Fibroblast of skin of left quadriceps (primary cell): Measurements from ENCODE around the gene CDRT15L2.
"Not testable (repeated sequence)": the region's sequence is repeated elsewhere in the genome, so short reads cannot be mapped to it uniquely, and the experiment has no call there.

Experiments used
- DNase-seq, 2 experiments: peaks; one replicate each; pipeline ENCODE4 v3.0.0-alpha.2; 2013; ENCODE audit warnings: low read depth in 2 of 2

The CDRT15L2 gene

DNA sequence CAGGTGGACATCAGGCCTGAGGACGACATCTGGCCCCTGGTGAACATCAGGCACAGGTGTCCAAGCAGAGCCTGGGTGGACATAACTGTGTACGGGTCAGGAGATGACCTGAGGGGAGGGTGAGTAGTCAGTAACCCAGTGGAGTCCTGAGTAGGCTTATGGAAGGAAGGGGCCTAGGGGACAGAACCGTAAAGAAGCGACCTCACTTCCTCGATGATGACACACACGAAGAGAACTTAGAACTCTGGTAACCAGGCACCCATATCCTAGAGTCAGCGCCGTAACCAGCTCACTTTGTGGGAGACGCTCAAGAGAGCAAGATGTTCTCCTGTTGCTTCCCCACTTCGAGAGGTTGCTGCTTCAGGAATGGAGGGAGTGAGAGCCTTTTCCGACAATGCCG lies at the start of gene CDRT15L2:
CDRT15L2 (plus strand) TSS at position 301 of the 400 bp plus-strand sequence; CDS start at position 321, 20 bp downstream.
- not testable (repeated sequence) for DNase-seq

DNA sequence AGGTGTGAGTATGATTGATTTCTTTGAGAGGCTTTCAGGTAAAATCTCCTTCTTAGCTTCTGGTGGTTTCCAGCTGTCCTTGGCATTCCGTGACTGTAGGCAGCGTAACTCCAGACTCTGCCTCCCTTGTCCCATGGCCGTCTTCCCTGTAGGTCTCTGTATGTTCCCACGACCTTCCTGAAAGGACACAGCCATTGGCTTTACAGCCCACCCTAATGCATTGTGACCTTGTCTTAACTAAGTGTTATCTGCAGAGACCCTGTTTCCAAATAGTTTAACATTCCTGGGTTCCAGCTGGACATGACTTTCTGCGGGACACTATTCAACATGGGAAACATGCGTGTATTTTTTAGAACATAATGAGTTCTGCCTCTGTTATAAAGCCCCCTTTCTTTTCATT lies 49.4 kb upstream of the CDRT15L2 start:
- not testable (repeated sequence) for DNase-seq

DNA sequence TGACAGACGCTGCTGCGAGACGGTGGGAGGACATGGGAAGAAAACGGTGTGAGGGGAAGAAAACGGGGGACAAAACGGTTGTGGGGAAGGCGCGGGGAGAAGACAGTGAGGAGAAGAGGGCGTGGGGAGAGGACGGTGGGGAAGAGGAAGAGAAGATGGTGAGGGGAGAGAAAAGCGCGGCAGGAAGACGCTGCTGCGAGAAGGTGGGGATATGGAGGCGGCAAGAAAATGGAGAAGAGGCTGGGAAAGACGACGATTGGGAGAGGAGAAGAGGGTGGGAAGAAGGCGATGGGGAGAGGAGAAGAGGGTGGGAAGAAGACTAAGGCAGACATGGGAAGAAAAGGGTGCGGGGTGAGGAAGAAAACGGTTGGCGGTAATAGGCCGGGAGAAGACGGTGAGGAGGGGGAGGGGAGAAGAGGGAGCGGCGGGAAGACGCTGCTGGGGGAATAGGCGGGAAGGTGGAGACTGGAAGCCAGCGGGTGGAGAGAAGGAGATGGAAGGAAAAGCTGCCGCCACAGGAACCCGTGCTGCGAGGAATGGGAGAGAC lies 46.9 kb upstream of the CDRT15L2 start:
- DNase-seq: not testable (repeated sequence)

DNA sequence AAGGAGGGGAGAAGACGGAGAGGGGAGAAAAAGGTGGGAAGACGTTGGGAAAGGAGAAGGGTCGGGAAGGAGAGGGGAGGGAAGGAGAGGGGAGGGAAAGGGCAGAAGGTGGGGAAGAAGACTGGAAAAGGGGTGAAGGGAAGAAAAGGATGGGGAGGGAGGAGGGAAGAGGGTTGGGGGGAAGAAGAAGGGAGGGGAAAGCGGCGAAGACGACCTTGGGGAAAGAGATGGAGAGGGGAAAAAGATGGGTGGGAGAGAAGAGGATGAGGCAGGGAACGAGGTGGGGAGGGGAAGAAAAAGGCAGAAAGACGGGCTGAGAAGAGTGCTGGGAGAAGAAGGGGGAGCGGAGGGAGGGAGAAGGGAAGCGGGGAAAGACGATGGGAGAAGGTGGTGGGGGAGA lies 46.3 kb upstream of the CDRT15L2 start:
- not testable (repeated sequence) for DNase-seq

DNA sequence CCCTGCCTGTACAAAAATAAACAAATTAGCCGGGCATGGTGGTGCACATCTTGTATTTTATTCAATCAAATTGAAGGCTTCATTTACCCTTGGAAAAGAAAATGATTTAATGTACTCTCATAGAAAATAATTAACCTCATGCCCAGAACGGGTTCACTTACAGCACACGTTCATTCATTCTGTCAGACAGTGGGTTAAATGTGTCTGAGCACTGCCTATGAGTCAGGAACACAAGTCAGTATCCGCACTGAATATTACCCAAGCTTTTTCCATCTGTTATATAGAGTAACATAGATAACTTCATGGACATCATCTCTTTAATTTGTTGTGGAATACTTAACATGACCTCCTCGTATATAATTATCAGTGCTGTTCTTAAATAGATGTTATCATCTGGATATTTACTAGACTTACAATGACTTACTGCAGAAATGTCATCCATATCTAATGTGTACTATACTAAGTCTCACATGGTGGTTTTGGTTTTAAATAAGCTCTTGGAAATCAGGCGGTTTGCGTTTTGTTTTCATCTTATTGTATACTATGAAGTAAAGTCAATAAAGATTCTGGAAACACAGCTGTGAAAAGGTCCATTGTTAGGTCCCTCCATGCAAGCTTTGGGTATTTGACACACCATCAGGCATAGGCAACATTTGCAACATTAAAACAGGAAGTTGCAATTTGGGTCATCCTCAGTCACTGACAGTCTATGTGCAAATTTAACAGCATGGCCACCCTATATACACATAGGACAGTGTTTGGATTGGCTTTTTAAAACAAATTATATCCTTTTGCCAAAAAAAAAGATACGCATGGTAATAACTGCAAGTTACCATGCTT lies 44.6 kb upstream of the CDRT15L2 start:
- not testable (repeated sequence) for DNase-seq

DNA sequence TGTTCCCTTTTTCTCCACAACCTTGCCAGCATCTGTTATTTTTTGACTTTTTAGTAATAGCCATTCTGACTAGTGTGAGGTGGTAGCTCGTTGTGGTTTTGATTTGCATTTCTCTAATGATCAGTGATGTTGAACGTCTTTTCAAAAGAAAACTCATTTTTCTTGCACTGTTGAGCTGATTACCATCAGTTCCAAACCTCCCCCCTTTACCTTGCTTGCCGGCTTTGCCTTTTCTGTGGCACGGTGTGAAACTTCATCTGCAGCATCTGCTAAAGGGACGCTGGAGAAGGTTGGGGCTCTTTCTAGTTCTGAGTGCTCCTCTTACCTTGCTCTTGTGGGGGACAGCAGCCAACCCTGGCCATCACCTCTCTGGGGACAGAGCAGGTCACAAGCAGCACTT lies 39.1 kb upstream of the CDRT15L2 start:
- not testable (repeated sequence) for DNase-seq

DNA sequence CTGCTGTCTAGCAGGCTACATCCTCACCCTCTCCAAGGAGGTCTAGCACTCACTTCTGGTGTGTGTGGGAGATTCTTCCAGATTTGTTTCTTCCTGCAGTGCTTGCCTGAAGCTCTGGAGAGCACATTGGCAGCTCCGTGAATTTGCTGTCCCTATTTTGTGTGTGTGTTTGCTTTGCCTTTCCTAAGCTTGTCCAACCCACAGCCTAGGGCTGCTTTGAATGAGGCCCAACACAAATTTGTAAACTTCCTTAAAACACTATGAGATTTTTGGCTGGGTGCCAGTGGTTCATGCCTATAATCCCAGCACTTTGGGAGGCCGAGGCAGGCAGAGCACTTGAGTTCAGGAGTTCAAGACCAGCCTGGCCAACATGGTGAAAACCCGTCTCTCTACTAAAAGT lies 38.7 kb upstream of the CDRT15L2 start:
- not testable (repeated sequence) for DNase-seq

DNA sequence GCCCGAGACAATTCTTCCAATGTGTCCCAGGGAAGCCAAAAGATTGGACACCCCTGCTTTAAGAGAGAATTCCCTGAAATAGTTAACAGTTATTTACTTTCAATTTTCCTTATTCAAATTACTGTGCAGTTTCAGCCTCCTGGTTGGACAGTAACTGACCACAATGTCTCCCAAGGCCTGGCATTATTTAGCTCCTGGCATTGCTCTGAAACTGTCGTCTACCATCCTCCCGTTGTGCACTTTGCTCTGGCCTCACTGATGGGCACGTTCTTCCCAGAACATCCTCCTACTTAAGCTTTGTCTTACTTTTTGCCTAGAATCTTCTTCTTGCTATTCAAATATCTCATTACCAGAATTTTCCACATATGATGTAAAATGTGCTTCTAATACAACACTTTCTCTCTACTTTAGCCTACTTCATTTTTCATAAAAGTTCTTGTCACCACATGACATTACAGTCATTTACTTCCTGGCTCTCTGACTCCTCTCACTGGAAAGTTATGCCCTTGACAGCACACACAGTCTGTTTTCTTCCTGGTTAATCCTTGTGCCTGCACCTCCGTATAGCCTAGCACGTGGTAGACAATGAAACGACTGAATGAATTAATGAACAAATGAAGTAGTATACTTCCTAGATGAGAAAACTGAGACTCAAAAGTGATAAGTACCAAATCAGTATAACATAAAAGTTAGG lies 37.5 kb upstream of the CDRT15L2 start:
- not testable (repeated sequence) for DNase-seq

DNA sequence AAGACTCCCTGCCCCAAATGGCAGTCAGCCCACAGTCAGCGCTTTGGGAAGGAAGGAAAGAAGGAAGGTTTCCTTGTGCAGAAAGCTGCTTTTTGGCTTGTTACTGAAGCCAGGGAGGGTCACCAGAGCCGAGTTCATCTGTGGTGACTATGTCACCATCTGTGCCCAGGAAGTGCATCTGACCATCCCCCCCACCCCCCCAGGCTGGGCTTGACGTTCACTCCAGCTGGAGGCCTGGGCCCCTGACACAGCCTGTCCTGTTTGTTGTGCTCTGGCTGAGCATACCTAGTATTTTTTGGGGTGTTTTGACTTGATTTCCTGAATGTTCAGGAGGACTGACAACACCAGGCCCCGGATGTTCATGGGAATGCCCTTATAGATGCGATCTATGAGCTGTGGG lies 31.6 kb upstream of the CDRT15L2 start:
- DNase-seq: not testable (repeated sequence)

DNA sequence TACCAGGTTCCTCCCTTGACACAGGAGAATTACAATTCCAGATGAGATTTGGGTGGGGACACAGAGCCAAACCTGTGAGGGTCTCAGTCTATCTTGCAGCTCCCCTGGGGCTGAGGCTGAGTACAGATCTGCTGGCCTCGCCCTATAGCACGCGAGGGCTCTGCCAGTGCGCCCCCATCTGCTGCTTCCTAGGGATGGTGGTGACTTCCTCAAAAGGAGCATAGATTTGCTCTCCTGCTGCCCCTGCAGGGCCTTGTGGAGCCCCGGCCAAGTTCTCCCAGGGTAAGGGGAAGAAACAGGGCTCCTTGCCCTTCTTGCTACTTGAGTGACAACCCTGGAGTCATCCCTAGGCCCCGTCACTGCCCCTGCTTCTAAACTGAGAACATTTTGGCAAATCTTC lies 26.6 kb upstream of the CDRT15L2 start:
- DNase-seq: not testable (repeated sequence)

DNA sequence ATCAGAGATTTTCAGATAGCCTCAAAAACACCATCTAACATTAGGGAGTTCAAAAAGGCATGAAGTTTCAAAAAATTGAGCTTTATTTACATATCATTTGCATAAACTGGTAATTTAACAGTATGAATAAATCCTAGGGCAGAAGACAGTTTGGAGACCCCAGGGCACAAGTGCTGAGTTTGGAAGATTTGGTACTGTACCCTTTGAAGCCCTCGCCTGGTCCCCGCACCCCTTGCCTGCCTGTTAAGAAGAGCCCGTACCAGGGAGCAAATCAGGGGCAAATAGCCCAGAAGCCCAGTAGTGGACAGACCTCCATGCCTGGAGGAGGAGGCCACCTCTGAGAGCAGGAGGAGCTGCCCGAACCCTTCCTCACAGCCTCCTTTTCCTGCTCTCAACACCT lies 24.8 kb upstream of the CDRT15L2 start:
- not testable (repeated sequence) for DNase-seq

DNA sequence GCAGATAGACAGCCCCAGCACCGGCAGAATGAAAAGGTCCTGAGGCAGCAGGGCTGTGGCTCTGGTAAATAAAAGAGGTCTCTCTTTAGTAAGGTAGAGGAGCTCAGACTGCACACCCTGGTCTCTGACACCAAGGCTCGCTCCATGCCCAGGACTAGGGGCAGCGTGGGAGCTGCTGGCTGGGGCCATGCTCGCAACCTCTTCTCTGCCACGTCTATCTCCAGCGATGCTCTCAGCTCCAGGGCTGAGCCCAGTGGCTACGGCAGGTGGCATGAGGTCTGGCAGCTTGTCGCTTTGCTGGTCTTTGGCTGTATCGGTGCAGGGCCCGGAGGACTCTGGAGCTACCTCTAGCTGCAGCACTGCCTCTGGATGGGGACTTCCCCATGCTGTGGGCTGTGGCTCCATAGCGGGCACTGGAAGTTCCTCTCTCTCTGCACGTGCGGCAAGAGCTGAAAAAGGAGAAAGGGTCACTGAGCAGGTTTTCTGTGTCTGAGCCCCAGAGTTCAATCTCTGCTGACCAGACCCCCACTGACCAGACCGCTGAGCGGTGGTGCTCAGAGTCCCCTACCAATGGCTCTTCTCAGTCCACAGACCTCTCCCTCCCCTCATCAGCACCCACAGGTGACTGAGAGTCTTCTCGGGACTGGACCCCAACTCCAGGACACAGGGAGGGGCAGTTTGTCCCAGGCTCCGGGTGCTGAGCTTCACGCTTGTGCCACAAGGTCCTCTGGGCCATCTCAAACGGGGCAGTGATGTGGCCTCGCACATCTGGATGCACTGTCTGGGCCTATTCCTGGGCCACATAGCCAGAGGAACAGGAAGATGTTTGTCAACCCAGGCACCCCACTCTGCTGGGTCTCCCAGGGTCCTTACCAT lies 24.2 kb upstream of the CDRT15L2 start:
- not testable (repeated sequence) for DNase-seq

DNA sequence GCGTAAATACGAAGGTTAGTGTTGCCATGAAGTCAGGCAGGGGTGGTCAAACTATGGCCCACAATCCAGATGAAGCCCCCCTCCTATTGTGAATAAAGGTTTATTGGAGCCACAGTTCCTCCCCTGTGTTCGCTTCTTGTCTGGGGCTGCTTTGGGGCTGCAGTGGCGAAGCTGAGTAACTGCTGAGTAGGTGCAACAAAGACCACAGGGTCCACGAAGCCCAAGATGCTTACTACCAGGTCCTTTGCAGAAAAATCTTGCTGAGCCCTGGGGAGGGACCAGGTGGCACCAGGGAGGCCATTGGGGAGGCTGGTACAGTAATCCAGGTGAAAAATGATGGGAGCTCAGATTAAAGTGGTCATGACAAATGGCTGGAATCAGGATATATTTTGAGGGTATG lies 21.4 kb upstream of the CDRT15L2 start:
- DNase-seq: not testable (repeated sequence)

DNA sequence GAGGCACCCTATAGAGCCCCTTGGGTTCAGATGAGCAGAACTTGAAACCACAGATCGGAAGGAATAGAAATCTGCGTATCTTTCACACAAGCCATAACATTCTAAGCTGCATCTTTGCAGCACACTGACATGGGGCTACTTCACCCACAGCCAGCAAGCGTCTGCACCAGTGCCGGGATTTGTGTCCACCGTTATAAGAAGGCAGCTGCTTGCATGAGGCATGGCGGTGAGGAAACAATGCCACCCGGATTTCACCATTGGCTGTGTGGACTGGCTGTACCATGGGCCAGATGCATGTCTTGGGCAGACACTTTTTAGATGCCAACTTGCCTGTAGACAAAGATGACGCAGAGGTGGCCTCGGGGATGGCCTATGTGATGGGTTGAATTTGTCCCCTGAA lies 20.5 kb upstream of the CDRT15L2 start:
- DNase-seq: not testable (repeated sequence)

DNA sequence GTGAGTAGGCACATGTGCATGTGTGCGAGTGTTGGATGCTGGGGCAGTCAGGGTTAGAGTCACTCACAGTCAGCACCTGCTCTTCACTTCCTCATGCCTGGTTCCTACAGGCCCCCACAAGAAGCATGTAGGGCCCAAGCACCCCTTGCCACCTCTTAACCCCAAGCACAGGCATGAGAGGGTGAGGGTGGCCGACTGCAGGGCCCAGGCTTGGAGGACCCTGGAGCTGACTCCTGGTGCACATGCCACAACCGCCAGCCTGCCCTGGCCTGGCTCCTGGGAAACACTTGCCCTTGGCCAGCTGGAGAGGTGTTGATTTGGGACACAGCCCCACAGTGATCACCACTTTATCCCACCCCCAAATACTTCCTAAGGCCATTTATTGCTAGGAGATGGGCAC lies 16.9 kb upstream of the CDRT15L2 start:
- no peak for DNase-seq

DNA sequence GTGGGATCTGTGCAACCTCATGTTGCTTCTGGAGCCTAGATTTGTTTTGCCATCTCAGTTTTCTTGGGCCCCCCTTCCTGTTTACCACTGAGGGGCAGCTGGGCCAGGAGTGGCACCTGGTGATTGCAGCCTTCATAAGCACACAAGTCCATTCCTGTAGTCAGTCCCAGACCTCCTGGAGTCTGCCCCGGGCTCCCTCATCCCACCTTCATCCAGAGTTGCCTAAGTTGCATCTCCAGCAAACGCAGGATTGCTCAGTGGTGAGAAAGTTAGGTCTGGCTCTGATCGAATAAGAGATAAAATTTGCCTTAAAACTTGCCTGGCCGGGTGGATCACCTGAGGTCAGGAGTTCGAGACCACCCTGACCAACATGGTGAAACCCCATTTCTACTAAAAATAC lies 14.3 kb upstream of the CDRT15L2 start:
- not testable (repeated sequence) for DNase-seq

DNA sequence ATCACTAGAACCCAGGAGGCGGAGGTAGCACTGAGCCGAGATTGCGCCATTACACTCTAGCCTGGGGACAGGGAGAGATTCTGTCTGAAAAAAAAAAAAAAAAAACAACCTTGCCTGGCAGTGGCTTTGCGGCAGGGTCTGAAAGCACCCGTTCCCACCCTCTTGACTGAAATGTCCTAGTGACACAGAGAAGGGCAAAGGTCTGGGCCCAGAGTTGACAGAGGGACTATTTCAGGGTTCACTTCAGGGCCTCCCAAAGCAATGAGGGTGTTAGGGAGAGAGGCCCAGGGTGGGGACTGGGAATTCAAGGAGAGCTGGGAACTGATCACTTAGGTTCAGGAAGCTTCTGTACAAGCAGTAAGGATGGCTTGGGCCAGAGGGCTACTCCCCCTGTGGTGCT lies 13.8 kb upstream of the CDRT15L2 start:
- DNase-seq: no peak

DNA sequence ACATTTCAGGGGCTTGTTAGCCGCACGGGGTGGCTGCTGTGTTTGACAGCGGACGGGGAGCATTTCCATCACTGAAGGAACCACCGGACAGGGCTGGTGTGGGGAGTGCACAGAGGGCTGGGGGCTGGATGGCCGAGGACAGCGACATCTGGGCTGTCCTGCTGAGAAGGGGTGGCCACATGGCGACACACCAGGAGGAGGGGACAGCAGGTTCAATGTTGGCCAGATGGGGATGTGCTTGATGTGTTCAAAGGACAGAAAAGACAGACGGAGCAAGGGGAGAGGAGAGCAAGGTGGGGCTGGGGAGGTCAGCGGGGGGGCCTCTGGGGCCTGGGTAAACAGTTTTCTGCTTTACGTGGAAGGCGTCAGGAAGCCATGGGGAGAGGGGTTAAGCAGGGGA lies 12.8 kb upstream of the CDRT15L2 start:
- DNase-seq: not testable (repeated sequence)

DNA sequence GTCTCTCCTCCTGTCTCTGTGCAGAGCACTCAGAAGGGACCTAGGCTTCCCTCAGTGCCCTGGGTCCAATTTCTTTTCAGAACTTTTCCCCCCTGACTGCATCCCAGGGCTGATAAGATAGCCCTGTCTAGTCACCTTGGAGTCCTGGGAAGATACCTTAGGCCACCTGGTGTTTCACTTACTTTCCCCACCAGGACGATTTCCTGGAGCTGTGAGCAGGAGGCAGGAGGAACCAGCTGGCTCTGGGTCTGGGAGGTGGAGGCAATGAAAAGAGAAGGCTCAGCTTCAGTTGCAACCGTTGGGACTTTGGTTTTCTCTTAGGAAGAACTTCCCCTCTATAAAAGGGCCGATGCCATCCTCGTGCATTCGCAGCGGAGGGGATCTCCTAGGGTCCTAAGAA lies 12.1 kb upstream of the CDRT15L2 start:
- not testable (repeated sequence) for DNase-seq

DNA sequence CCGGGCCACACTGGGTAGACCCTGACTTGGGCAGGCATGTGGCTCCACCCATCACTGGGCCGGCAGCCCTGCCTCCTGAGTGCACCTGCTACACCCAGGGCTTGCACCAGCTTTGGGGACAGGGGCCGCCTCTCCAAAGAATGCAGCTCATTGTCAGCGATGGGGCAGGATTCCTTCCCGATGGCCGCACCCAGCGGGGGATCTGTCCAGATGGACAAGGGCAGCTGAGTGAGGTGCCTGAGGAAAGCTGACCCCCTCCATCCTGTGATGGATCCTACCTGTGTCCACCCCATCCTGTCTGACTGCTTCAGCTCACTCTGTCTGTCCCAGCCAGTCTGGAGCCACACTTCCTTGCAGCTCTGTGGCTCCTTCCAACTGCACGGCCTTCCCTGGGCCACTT lies 10.9 kb upstream of the CDRT15L2 start:
- not testable (repeated sequence) for DNase-seq

DNA sequence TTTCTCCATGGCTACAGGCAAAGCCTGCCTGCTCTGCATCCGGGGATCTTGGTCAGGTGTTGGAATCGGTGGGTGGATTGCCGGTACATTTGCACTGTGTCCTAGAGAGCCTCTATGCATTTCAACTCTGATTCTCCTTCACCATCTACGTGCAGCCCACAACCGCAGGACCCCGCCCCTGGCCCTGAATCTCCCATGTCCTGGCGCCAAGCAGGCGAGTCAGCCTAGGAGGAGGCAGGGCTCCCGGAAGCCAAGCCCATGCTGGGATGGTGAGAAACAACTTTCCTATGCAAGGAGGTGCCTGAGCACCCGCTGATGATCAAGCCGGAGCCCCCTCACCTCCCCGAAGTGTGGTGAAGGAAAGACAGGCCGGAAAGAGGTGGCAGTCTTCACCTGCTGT lies 7.9 kb upstream of the CDRT15L2 start:
- not testable (repeated sequence) for DNase-seq

DNA sequence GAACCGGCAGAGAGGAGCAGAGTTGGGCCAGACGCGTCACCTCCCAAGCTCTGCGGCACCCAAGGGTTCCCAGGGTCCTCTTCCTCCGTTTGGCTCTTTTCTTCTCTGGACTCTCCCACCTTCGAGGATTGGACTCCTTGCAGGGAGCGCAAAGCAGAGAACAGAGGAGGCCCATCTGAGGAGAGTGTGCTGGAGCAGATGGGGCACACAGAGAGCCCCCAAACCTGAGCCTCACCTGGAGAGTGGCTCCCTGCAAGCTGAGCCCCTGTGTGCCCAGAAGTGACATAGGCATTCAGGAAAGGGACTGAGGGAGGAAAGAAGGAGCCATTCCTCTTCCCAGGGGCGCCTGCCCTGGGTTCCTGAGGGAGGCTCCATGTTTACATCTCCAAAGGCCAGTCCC lies 6.3 kb upstream of the CDRT15L2 start:
- not testable (repeated sequence) for DNase-seq
